Smooth muscle cell of the coronary artery (primary cell): ENCODE measurements around the gene KRTAP12-2. TPM values are rescaled to one million over a fixed set of nuclear protein-coding genes. Genes with fewer than 3 reads are reported as not detected.

ENCODE experiments used
- total RNA-seq: library from RNA; depleted of rRNA; stranded (reverse); fragments of >200 nt; gene quantifications from 2 replicates; pipeline ENCODE4 v1.2.3, GENCODE V29; 2014; ENCODE audit warnings: low replicate concordance

Gene KRTAP12-2, protein sequence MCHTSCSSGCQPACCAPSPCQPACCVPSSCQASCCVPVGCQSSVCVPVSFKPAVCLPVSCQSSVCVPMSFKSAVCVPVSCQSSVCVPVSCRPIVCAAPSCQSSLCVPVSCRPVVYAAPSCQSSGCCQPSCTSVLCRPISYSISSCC
- total RNA-seq = not detected in 2 replicates

DNA sequence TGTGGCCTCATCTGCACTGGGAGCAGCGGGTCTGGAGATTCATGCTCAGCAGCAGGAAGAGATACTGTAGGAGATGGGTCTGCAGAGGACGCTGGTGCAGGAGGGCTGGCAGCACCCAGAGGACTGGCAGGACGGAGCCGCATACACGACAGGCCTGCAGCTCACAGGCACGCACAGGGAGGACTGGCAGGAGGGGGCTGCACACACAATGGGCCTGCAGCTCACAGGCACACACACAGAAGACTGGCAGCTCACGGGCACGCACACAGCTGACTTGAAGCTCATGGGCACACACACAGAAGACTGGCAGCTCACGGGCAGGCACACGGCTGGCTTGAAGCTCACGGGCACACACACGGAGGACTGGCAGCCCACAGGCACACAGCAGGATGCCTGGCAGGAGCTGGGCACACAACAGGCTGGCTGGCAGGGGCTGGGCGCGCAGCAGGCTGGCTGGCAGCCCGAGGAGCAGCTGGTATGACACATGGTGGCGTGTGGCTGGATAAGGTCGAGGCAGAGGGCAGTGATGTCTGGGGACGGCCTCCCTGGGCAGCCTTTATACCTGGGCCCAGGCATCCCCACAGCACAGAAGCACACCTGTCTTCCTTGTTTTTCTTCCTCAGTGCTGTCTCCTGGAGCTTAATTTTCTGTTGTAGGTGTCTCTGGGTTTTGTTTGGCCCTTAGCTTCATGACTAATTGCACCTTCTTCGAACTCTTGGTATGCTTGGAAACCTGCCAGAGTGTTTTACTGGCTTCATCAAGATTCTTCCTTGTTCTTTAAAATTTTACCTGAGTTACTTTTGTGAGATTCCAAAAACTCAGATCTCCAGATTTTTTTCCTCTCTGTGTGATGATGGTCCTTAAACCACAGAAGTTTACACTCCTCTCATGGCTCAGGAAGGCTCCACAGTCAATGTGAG is at the start of gene KRTAP12-2:
TSS of gene KRTAP12-2 (minus strand) at position 527 of the 920 bp plus-strand sequence. CDS start at position 486, 41 bp downstream.

DNA sequence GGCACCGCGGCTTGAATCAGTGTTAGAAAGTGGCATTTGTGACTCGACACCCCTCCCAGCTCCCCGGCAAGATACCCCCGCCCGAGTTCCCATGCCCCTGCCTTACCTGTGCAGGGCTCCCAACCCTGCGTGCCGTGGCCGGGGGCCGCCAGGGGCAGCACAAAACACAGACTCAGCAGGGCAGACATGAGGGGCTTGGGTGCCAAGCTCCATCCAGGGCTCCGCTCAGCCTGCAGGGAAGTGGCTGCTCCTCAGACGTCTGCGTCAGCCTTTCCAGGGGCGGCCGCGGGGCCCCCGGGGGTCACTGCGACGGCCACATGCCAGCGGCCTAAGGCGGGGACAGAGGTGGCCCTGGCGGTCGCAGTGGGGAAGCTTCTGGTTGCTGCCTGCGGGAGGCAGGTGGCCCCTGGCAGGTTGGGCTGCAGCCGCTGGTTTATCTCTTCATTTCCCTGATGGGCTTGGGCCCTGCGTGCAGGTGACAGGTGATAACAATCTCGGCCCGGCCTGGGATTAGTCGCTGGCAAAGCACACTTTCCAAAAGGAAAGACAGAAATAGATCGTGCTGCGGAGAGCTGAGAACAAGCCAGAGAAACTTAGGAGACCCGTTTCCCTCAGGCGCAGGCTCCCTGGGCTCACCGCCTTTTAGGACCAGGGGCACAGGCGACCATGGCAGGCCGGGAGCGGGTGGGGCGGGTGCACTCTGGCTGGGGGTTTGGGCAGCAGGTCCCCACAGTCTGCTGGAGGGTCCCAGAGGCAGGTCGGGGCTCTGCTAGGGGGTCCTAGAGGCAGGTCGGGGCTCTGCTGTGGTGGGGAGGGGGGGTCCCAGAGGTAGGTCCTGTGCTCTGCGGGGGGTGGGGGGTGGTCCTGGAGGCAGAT is 44.8 kb upstream of the KRTAP12-2 start, which contains the start of gene TSPEAR:
TSS of gene TSPEAR (minus strand) at position 246 of the 876 bp plus-strand sequence. CDS start at position 188, 58 bp downstream.

DNA sequence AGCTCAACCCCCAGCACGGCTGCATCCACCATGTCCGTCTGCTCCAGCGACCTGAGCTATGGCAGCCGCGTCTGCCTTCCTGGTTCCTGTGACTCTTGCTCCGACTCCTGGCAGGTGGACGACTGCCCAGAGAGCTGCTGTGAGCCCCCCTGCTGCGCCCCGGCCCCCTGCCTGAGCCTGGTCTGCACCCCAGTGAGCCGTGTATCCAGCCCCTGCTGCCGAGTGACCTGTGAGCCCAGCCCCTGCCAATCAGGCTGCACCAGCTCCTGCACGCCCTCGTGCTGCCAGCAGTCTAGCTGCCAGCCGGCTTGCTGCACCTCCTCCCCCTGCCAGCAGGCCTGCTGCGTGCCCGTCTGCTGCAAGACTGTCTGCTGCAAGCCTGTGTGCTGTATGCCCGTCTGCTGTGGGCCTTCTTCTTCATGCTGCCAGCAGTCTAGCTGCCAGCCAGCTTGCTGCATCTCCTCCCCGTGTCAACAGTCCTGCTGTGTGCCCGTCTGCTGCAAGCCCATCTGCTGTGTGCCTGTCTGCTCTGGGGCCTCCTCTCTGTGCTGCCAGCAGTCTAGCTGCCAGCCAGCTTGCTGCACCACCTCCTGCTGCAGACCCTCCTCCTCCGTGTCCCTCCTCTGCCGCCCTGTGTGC is 30.6 kb upstream of the KRTAP12-2 start, which contains the start of gene KRTAP10-12:
TSS of gene KRTAP10-12 (plus strand) at position 1 of the 639 bp plus-strand sequence. CDS start at position 31, 30 bp downstream.

DNA sequence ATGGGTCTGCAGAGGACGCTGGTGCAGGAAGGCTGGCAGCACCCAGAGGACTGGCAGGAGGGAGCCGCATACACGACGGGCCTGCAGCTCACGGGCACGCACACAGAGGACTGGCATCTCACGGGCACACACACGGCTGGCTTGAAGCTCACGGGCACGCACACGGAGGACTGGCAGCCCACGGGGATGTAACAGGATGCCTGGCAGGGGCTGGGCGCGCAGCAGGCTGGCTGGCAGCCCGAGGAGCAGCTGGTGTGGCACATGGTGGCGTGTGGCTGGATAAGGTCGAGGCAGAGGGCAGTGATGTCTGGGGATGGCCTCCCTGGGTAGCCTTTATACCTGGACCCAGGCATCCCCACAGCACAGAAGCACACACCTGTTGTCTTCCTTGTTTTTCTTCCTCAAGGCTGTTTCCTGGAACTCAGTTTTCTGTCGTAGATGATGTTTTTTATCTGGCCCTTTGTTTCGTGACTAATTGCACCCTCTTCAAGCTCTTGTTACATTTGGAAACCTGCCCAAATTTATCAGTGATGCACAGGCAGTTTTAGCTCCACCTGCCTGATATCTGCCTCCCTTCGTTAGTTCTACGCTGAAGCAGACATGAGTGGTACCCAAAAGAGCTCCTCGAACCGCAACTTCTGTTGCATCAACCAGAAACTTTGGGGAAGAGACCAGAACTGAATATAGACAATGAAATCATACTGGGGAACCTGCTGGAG is 15.3 kb upstream of the KRTAP12-2 start, which contains the start of gene KRTAP12-1:
TSS of gene KRTAP12-1 (minus strand) at position 303 of the 719 bp plus-strand sequence. CDS start at position 263, 40 bp downstream.

DNA sequence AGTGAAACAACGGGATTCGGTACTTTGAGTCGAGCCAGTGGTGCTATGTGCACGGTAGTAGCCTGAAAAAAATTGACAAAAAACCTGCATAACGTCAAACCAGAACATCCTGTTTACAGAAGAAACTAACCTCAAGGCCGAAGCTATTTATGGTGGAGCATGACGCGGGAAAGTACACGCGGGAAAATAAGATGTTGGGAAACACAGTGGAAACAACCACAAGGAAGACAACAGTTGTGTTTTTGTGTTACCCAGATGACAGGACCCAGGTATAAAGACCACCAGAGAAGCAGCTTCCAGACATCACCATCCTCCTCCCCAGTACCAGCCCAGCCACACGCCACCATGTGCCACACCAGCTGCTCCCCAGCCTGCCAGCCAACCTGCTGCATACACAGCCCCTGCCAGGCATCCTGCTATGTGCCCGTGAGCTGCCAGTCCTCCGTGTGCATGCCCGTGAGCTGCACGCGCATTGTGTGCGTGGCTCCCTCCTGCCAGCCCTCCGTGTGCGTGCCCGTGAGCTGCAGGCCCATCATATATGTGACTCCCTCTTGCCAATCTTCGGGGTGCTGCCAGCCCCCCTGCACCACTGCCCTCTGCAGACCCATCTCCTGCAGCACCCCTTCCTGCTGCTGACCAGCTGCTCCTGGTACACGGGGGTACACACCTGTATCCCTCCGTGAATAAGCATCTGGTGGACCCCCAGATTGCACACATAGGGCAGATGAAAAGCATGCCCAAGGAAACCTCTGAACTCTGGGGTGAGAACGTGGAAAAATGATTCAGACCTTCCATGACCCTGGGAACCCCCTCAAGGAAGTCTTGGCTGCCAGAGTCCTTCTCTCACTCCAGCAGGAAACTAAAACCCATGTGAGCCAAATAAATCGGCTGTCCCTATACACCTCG is 8.8 kb downstream of the KRTAP12-2 start, which contains the start of gene KRTAP12-3:
TSS of gene KRTAP12-3 (plus strand) at position 298 of the 906 bp plus-strand sequence. CDS start at position 346, 48 bp downstream.

DNA sequence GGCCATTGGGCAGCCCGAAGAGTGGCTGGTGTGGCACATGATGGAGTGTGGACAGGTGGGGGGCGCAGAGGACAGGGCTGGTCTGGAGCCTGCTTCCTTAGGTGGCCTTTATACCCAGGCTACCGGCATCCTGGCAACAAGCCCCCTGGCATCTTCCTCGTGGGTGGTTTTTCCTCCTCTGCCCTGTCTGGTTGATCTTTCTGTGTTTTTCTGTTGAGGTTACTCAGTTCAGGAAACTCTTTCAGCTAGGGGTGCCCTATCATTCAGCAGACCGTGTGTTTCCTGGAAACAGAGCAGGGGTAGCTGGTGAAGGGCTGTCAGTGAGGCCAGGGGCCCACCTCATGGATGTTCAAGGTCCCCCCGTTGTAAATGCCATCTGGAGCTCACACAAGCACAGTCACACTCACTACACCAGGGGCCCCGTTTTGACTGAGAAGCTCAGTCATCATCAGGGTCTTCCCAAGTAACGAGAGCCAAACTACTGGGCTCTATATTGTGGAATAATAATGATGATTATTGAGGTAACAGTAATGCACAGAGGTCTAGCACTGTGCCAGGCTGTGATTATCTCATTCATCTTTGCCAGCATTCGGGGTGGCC is 12.1 kb downstream of the KRTAP12-2 start, which contains the start of gene KRTAP12-4:
TSS of gene KRTAP12-4 (minus strand) at position 84 of the 600 bp plus-strand sequence. CDS start at position 39, 45 bp downstream.

DNA sequence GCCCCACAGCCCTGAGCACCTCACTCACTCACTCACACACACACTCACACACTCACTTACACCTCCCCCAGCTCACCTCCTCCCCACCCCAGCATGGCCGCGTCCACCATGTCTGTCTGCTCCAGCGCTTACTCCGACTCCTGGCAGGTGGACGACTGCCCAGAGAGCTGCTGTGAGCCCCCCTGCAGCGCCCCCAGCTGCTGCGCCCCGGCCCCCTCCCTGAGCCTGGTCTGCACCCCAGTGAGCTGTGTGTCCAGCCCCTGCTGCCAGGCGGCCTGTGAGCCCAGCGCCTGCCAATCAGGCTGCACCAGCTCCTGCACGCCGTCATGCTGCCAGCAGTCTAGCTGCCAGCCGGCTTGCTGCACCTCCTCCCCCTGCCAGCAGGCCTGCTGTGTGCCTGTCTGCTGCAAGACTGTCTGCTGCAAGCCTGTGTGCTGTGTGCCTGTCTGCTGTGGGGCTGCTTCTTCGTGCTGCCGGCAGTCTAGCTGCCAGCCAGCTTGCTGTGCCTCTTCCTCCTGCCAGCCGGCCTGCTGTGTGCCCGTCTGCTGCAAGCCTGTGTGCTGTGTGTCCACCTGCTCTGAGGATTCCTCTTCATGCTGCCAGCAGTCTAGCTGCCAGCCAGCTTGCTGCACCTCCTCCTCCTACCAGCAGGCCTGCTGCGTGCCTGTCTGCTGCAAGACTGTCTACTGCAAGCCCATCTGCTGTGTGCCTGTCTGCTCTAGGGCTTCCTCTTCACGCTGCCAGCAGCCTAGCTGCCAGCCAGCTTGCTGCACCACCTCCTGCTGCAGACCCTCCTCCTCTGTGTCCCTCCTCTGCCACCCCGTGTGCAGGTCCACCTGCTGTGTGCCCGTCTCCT is 20.1 kb downstream of the KRTAP12-2 start, which contains the start of gene KRTAP10-11:
TSS of gene KRTAP10-11 (plus strand) at position 49 of the 856 bp plus-strand sequence. CDS start at position 94, 45 bp downstream.

DNA sequence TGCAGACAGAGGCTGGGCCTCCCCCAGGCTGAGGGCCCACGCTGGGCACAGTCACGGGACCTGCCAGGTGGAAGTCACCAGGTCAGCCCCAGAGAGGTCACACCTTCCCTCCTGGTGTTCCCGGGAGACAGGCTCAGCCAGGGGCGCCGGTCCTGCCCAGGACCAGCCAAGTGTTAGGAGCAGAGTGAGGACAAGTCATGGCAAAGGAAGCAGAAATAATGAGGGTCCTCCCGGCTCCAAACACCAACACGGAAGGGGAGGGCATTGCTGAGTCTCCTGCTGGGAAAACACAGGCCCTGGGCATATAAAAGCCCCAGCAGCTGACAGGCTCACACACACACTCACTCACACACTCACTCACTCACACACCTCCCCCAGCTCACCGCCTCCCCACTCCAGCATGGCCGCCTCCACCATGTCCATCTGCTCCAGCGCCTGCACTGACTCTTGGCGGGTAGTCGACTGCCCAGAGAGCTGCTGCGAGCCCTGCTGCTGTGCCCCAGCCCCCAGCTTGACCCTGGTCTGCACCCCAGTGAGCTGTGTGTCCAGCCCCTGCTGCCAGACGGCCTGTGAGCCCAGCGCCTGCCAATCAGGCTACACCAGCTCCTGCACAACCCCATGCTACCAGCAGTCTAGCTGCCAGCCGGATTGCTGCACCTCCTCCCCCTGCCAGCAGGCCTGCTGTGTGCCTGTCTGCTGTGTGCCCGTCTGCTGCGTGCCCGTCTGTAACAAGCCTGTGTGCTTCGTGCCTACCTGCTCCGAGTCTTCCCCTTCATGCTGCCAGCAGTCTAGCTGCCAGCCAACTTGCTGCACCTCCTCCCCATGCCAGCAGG is 29.5 kb downstream of the KRTAP12-2 start, which contains the start of gene KRTAP10-10:
TSS of gene KRTAP10-10 (plus strand) at position 339 of the 833 bp plus-strand sequence. CDS start at position 401, 62 bp downstream.

DNA sequence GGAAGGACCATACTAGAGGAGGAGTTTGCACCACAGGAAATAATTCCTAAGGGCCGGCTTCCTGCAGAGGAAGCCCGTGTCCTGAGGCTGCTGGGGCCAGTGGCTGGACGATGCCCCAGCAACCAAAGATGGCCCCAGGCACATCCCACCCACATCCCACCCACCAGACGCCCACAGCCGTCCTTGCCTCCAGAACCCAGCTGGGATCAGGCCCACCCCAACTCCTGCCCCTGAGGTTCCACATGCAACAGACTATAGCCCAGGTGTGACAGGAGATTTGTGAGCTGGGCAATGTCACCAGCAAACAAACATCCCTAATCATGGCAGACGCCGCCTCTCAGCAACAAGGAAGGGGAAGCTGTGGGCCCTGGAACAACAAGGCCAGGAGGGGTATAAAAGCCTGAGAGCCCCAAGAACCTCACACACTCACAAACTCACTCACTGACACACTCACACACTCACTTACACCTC is 40.0 kb downstream of the KRTAP12-2 start, which contains the start of gene KRTAP10-9:
TSS of gene KRTAP10-9 (plus strand) at position 421 of the 471 bp plus-strand sequence. CDS start 79 bp downstream, outside the sequence.

Other genes with a start within 250 kb of the KRTAP12-2 start
- gene LRRC3, start 211.4 kb downstream of the KRTAP12-2 start, total RNA-seq = 0.12 and 0.38 TPM in 2 replicates
- gene KRTAP10-1, start 126.7 kb downstream of the KRTAP12-2 start, total RNA-seq = not detected in 2 replicates
- gene KRTAP10-2, start 115.4 kb downstream of the KRTAP12-2 start, total RNA-seq = not detected in 2 replicates
- not detected in 2 replicates for gene KRTAP10-3, start 108.1 kb downstream of the KRTAP12-2 start, total RNA-seq
- gene KRTAP10-4, start 93.2 kb downstream of the KRTAP12-2 start, total RNA-seq = not detected in 2 replicates
- gene KRTAP10-5, start 86.3 kb downstream of the KRTAP12-2 start, total RNA-seq = not detected in 2 replicates
- gene KRTAP10-6, start 74.4 kb downstream of the KRTAP12-2 start, total RNA-seq = not detected in 2 replicates
- gene KRTAP10-7, start 66.3 kb downstream of the KRTAP12-2 start, total RNA-seq = not detected in 2 replicates
- gene KRTAP10-8, start 54.8 kb downstream of the KRTAP12-2 start, total RNA-seq = not detected in 2 replicates
- gene KRTAP10-9, start 39.8 kb downstream of the KRTAP12-2 start, total RNA-seq = not detected in 2 replicates
- gene KRTAP10-10, start 29.6 kb downstream of the KRTAP12-2 start, total RNA-seq = not detected in 2 replicates
- gene KRTAP10-11, start 20.5 kb downstream of the KRTAP12-2 start, total RNA-seq = not detected in 2 replicates
- not detected in 2 replicates for gene KRTAP12-4, start 12.3 kb downstream of the KRTAP12-2 start, total RNA-seq
- not detected in 2 replicates for gene KRTAP12-3, start 9.0 kb downstream of the KRTAP12-2 start, total RNA-seq
- gene KRTAP12-1, start 15.2 kb upstream of the KRTAP12-2 start, total RNA-seq = not detected in 2 replicates
- not detected in 2 replicates for gene KRTAP10-12, start 30.2 kb upstream of the KRTAP12-2 start, total RNA-seq
- not detected in 2 replicates for gene TSPEAR, start 44.6 kb upstream of the KRTAP12-2 start, total RNA-seq
- gene UBE2G2, start 134.9 kb upstream of the KRTAP12-2 start, total RNA-seq = 61.3 and 64.7 TPM in 2 replicates
- gene SUMO3, start 151.1 kb upstream of the KRTAP12-2 start, total RNA-seq = 78.1 and 123 TPM in 2 replicates
- gene PTTG1IP, start 206.8 kb upstream of the KRTAP12-2 start, total RNA-seq = 231 and 244 TPM in 2 replicates